HepG2 (cell line): ENCODE data around the gene CEACAM3. TPM values are rescaled to one million over a fixed set of nuclear protein-coding genes. Genes with fewer than 3 reads are reported as not detected.
A peak's percentile ranks its signal among the peaks of the same experiment; 100 is the strongest.

Experiments
- ATAC-seq: fragments of 200-7000 bp; cut with Tn5 transposase; 3 replicates; pipeline ENCODE4 v1.9.1; 2020; ENCODE audit warnings: mild to moderate bottlenecking, moderate library complexity
- BruUV-seq: library from RNA; stranded (reverse); fragments of 400-500 nt; replicated peaks from 2 replicates; lab custom pipeline; 2021; lab: Mats Ljungman, UMichigan
- CTCF ChIA-PET: fragments of 300-600 bp; formaldehyde crosslinking; extraction: SDS; loops from one replicate; lab custom pipeline; 2021; ENCODE audit warnings: low total read pairs, inconsistent platforms, low intra/inter-chr PET ratio; lab: Yijun Ruan, JAX
- POLR2A ChIA-PET: fragments of 350-600 bp; sonication (Branson Sonifier 250); formaldehyde crosslinking; loops from one replicate; lab custom pipeline; 2020; ENCODE audit warnings: antibody characterized with exemption, inconsistent platforms; lab: Yijun Ruan, JAX
- DNase-seq: peaks from one replicate; pipeline ENCODE4 v3.0.0-alpha.2; 2015; ENCODE audit warnings: low spot score
- FAIRE-seq: peaks from 3 replicates; lab custom pipeline; 2011; peaks lifted over from hg19 to GRCh38; lab: Jason Lieb, UNC
- H2AFZ ChIP-seq: one replicate; pipeline ENCODE4 v1.6.1; 2011; ENCODE audit warnings: low read length, inconsistent platforms
- H3K27ac ChIP-seq: fragments of 300-600 bp; 3 replicates; pipeline ENCODE4 v1.8.0; 2011; ENCODE audit warnings: mixed run types, mild to moderate bottlenecking, mixed read lengths, low read length, inconsistent platforms; ENCODE audit not compliant: insufficient read depth; ENCODE audit errors: extremely low read length
- H3K27me3 ChIP-seq, 2 experiments: fragments of 200-600 bp in 1 of 2; 2 replicates in 1 of 2; 3 replicates in 1 of 2; pipeline versions ENCODE4 v1.6.0 to v1.8.0; 2011; ENCODE audit warnings: low read length in 2 of 2, mild to moderate bottlenecking in 2 of 2, moderate library complexity in 2 of 2, inconsistent platforms in 1 of 2; ENCODE audit not compliant: insufficient read depth in 2 of 2, control insufficient read depth in 1 of 2
- H3K36me3 ChIP-seq, 2 experiments: fragments of 200-600 bp in 1 of 2; replicated peaks in 1 of 2; 2 replicates in 1 of 2; 3 replicates in 1 of 2; pipeline versions ENCODE4 v1.5.1 to v1.8.0; 2011; ENCODE audit warnings: low read length in 2 of 2, inconsistent platforms in 1 of 2; ENCODE audit not compliant: insufficient read depth in 2 of 2, control insufficient read depth in 1 of 2
- H3K4me1 ChIP-seq: 2 replicates; pipeline ENCODE4 v1.5.1; 2012; ENCODE audit warnings: low read length, inconsistent platforms; ENCODE audit not compliant: insufficient read depth
- H3K4me2 ChIP-seq: 2 replicates; pipeline ENCODE4 v1.6.0; 2011; ENCODE audit warnings: low read depth, low read length, inconsistent platforms
- H3K4me3 ChIP-seq, 3 experiments: fragments of 200-600 bp in 1 of 3; sonication (generic), shearing (Covaris generic) in 1 of 3; replicated peaks in 1 of 3; 2 replicates each; pipeline ENCODE4 v1.5.1; 2011 to 2016; ENCODE audit warnings: low read length in 3 of 3, inconsistent platforms in 2 of 3, low read depth in 2 of 3, mild to moderate bottlenecking in 2 of 3, control low read depth in 1 of 3, mixed read lengths in 1 of 3; ENCODE audit not compliant: insufficient read depth in 1 of 3
- H3K79me2 ChIP-seq: one replicate; pipeline ENCODE4 v1.6.1; 2011; ENCODE audit warnings: low read length, inconsistent platforms; ENCODE audit not compliant: insufficient read depth
- H3K9ac ChIP-seq: 2 replicates; pipeline ENCODE4 v1.6.0; 2011; ENCODE audit warnings: mild to moderate bottlenecking, low read depth, low read length, inconsistent platforms; ENCODE audit not compliant: insufficient read depth
- H3K9me3 ChIP-seq: 2 replicates; pipeline ENCODE4 v1.5.1; 2012; ENCODE audit warnings: mild to moderate bottlenecking, low read length
- H4K20me1 ChIP-seq: 2 replicates; pipeline ENCODE4 v1.6.0; 2011; ENCODE audit warnings: inconsistent platforms, mild to moderate bottlenecking, low read length, moderate library complexity; ENCODE audit not compliant: insufficient read depth
- DPF2 ChIP-seq: sonication (generic); formaldehyde crosslinking; IDR thresholded peaks from 2 replicates; pipeline ENCODE4 v1.4.0; 2020; ENCODE audit warnings: mild to moderate bottlenecking, low read depth, missing genetic modification reagents, borderline replicate concordance
- FOXO1 ChIP-seq: sonication (generic); formaldehyde crosslinking; IDR thresholded peaks from 2 replicates; pipeline ENCODE4 v1.4.0; 2020; ENCODE audit warnings: missing genetic modification reagents
- KAT8 ChIP-seq: IDR thresholded peaks from 2 replicates; pipeline ENCODE4 v1.6.1; 2016; ENCODE audit warnings: missing genetic modification reagents, missing compliant biosample characterization
- PHF20 ChIP-seq: sonication (generic); formaldehyde crosslinking; IDR thresholded peaks from 2 replicates; pipeline ENCODE4 v1.5.0; 2020; ENCODE audit warnings: mild to moderate bottlenecking, missing genetic modification reagents
- RXRA ChIP-seq: sonication (generic); formaldehyde crosslinking; IDR thresholded peaks from 2 replicates; pipeline ENCODE4 v1.5.1; 2020; ENCODE audit warnings: missing genetic modification reagents
- ZFP37 ChIP-seq: sonication (generic); formaldehyde crosslinking; IDR thresholded peaks from 2 replicates; pipeline ENCODE4 v1.4.0; 2020; ENCODE audit warnings: missing genetic modification reagents, borderline replicate concordance
- ZNF33B ChIP-seq: sonication (generic); formaldehyde crosslinking; IDR thresholded peaks from 2 replicates; pipeline ENCODE4 v1.5.1; 2020; ENCODE audit warnings: mild to moderate bottlenecking, missing genetic modification reagents
- ZNF556 ChIP-seq: sonication (generic); formaldehyde crosslinking; IDR thresholded peaks from 2 replicates; pipeline ENCODE4 v1.4.0; 2020; ENCODE audit warnings: mild to moderate bottlenecking, missing genetic modification reagents, borderline replicate concordance
- ZNF577 ChIP-seq: sonication (generic); formaldehyde crosslinking; IDR thresholded peaks from 2 replicates; pipeline ENCODE4 v1.4.0; 2020; ENCODE audit warnings: mild to moderate bottlenecking, low read depth, missing genetic modification reagents, borderline replicate concordance
- ZNF709 ChIP-seq: sonication (generic); formaldehyde crosslinking; IDR thresholded peaks from 2 replicates; pipeline ENCODE4 v1.5.0; 2020; ENCODE audit warnings: mild to moderate bottlenecking, missing genetic modification reagents
- ZNF772 ChIP-seq: sonication (generic); formaldehyde crosslinking; IDR thresholded peaks from 2 replicates; pipeline ENCODE4 v1.5.0; 2020; ENCODE audit warnings: mild to moderate bottlenecking, missing genetic modification reagents
- WGBS: methylation state at CpG from one replicate; pipeline ENCODE4 v1.1.6; 2017; ENCODE audit warnings: low lambda C conversion rate; 5-methylcytosine and 5-hydroxymethylcytosine counted together
- in situ Hi-C: cut with HindIII; loops from 2 replicates; pipeline ENCODE4 v1.10.0; 2017; ENCODE audit warnings: low pct_unique_long_range_greater_than_20kb; ENCODE audit not compliant: extremely low pct_ligation_motif_present
- intact Hi-C: fragments of 100-400 bp; cut with micrococcal nuclease; formaldehyde crosslinking; loops from one replicate; pipeline ENCODE4 v1.10.0; 2022; ENCODE audit not compliant: unreplicated experiment
- polyA plus RNA-seq, 8 experiments: library from polyadenylated mRNA; depleted of rRNA in 3 of 8; stranded (reverse) in 7 of 8; unstranded in 1 of 8; fragments of >200 nt; fragmentation: Illumina TruSeq in 4 of 8; extraction: Trizol in 4 of 8; gene quantifications; 2 replicates each; pipeline versions ENCODE4 v1.2.1 to v1.2.3, GENCODE V29; 2011 to 2016; ENCODE audit warnings: low read depth in 4 of 8, missing spikeins in 1 of 8, mixed read lengths in 1 of 8; ENCODE audit not compliant: insufficient read depth in 1 of 8
- total RNA-seq, 5 experiments: library from RNA; depleted of rRNA; stranded (reverse); fragments of >200 nt; fragmentation: Illumina TruSeq; extraction: Trizol; gene quantifications; 2 replicates each; pipeline ENCODE4 v1.2.3, GENCODE V29; 2016; ENCODE audit warnings: low read depth in 1 of 5
- TF ChIP-seq, protein P1 (sequence below): sonication (generic); formaldehyde crosslinking; IDR thresholded peaks from 2 replicates; pipeline ENCODE4 v1.4.0; 2020; ENCODE audit warnings: mild to moderate bottlenecking, missing genetic modification reagents
- TF ChIP-seq, protein P2 (sequence below): sonication (generic); formaldehyde crosslinking; IDR thresholded peaks from 2 replicates; pipeline ENCODE4 v1.4.0; 2020; ENCODE audit warnings: missing genetic modification reagents
- TF ChIP-seq, protein P3 (sequence below): sonication (generic); formaldehyde crosslinking; IDR thresholded peaks from 2 replicates; pipeline ENCODE4 v1.5.1; 2020; ENCODE audit warnings: mild to moderate bottlenecking, moderate library complexity, missing genetic modification reagents
- TF ChIP-seq, protein P4 (sequence below): sonication (generic); formaldehyde crosslinking; IDR thresholded peaks from 2 replicates; pipeline ENCODE4 v1.5.0; 2020; ENCODE audit warnings: mild to moderate bottlenecking, low read depth, missing genetic modification reagents, borderline replicate concordance

Gene CEACAM3
- total and polyA plus RNA-seq, 2 of the 13 experiments (the other 11 are each of a cell fraction or from before 2014, with no cell fraction given), result not detected

DNA sequence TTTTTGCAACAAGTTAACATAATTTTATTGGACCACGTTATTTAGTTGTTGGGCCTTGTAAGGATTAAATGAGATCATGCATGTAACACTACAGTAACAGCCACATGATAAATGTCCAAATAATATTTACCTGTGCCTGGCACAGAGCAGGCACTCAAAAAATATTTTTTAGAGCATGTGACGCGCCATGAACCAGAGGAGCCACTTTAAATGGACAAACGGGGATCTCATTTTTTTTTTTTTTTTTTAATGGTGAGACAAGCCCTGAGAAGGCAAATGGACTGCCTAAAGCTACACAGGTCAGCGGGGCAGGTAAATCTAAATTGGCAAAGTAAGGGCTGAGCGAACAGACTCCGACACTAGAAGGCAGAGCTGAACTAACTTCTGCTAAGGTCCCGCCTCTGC is 62.8 kb downstream of the CEACAM3 start (continued):
- no peak for TF ChIP-seq ZNF709 (CRISPR knock-in tag)
- no peak for TF ChIP-seq FOXO1 (CRISPR knock-in tag)
- TF ChIP-seq ZNF577 (CRISPR knock-in tag), result no peak
- no peak for TF ChIP-seq ZNF556 (CRISPR knock-in tag)

DNA sequence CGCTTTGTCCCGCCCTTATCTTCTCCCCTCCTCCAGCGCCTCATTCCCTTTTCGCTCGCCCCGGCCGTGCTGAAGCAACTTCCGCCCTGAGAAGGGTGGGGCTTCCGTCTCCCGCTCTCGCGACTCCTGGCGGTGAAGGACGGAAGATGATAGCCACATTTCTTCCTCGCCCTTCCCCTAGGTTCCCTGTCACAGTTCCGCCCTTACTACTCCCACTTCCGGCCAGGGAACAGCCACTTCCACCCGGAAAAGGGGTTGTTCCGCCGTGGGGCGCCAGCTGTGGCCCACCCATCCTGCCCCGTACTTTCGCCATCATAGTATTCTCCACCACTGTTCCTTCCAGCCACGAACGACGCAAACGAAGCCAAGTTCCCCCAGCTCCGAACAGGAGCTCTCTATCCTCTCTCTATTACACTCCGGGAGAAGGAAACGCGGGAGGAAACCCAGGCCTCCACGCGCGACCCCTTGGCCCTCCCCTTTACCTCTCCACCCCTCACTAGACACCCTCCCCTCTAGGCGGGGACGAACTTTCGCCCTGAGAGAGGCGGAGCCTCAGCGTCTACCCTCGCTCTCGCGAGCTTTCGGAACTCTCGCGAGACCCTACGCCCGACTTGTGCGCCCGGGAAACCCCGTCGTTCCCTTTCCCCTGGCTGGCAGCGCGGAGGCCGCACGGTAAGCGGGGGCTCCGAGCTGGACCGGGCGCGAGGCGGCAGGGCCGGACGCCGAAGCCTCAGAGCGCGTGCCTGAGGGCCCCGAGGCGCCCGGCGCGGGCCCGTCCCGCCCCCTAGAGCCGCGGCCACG is 63.4 kb downstream of the CEACAM3 start, which contains the start of gene RPS19:
Gene RPS19, plus strand, starts transcription at position 638 of the 801 bp plus-strand sequence. CDS start 520 bp downstream, outside the sequence.
- intact Hi-C loops, result no loop called here
- 0 out of 2 replicates have a peak, but pooled peaks have one; percentile 66 for TF ChIP-seq ZNF772
- peak; percentile 96 for TF ChIP-seq KAT8 (CRISPR knock-in tag)
- TF ChIP-seq, protein P1, sequence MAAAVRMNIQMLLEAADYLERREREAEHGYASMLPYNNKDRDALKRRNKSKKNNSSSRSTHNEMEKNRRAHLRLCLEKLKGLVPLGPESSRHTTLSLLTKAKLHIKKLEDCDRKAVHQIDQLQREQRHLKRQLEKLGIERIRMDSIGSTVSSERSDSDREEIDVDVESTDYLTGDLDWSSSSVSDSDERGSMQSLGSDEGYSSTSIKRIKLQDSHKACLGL (CRISPR knock-in tag), result peak; percentile 79; the same call in 1 of the 2 replicates
- no peak for TF ChIP-seq ZNF33B (CRISPR knock-in tag)
- TF ChIP-seq RXRA (CRISPR knock-in tag), result peak; percentile 80
- TF ChIP-seq, protein P2, sequence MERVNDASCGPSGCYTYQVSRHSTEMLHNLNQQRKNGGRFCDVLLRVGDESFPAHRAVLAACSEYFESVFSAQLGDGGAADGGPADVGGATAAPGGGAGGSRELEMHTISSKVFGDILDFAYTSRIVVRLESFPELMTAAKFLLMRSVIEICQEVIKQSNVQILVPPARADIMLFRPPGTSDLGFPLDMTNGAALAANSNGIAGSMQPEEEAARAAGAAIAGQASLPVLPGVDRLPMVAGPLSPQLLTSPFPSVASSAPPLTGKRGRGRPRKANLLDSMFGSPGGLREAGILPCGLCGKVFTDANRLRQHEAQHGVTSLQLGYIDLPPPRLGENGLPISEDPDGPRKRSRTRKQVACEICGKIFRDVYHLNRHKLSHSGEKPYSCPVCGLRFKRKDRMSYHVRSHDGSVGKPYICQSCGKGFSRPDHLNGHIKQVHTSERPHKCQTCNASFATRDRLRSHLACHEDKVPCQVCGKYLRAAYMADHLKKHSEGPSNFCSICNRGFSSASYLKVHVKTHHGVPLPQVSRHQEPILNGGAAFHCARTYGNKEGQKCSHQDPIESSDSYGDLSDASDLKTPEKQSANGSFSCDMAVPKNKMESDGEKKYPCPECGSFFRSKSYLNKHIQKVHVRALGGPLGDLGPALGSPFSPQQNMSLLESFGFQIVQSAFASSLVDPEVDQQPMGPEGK (CRISPR knock-in tag), result peak; percentile 78
- TF ChIP-seq, protein P3, sequence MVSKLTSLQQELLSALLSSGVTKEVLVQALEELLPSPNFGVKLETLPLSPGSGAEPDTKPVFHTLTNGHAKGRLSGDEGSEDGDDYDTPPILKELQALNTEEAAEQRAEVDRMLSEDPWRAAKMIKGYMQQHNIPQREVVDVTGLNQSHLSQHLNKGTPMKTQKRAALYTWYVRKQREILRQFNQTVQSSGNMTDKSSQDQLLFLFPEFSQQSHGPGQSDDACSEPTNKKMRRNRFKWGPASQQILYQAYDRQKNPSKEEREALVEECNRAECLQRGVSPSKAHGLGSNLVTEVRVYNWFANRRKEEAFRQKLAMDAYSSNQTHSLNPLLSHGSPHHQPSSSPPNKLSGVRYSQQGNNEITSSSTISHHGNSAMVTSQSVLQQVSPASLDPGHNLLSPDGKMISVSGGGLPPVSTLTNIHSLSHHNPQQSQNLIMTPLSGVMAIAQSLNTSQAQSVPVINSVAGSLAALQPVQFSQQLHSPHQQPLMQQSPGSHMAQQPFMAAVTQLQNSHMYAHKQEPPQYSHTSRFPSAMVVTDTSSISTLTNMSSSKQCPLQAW (CRISPR knock-in tag), result peak; percentile 67; the same call in 1 of the 2 replicates
- no peak for TF ChIP-seq DPF2 (CRISPR knock-in tag)
- peak; percentile 62; the same call in 1 of the 2 replicates for TF ChIP-seq ZFP37
- TF ChIP-seq, protein P4, sequence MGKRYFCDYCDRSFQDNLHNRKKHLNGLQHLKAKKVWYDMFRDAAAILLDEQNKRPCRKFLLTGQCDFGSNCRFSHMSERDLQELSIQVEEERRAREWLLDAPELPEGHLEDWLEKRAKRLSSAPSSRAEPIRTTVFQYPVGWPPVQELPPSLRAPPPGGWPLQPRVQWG, result no peak
- peak; percentile 92 for TF ChIP-seq PHF20 (CRISPR knock-in tag)

More for the DNA sequence above, 63.4 kb downstream of the CEACAM3 start, which contains the start of gene RPS19:
- Histone ChIP-seq H2AFZ (no peak within 1 kb of the TSS), H3K27ac (peak within 1 kb of the TSS; percentile 84), H3K27me3 (peaks cover 0 to 6% of the 10 kb centered on the region in 2 experiments; a peak in 2 of 5 replicates), H3K9ac (peak within 1 kb of the TSS; percentile 99), H3K4me2 (peak within 1 kb of the TSS; percentile 87), H3K4me1 (peaks cover 44% of the 10 kb centered on the region), H3K9me3 (no peaks in the 10 kb centered on the region), H3K36me3 (peaks cover 20 to 41% of the 10 kb centered on the region in 2 experiments), H3K79me2 (peaks cover 47% of the 10 kb centered on the region), H4K20me1 (peaks cover 40% of the 10 kb centered on the region), H3K4me3 (peak within 1 kb of the TSS; percentile 85 to 99 (median 95))
- in situ Hi-C loops, result no loop called here
- ATAC-seq, result peak; percentile 90
- ChIA-PET CTCF (no interaction called here), POLR2A (interaction anchor here (0.6 to 3.6 kb wide), 19 partner anchors 9 to 1511 kb away, joined by 3 to 72 read pairs (median 4); partner anchors contain the start of genes C19orf47, CEACAM1, DMAC2 and HNRNPUL1)
- under 1% methylated on average over 42 of the region's 76 CpGs for WGBS
- peak; percentile 99 for FAIRE-seq
- DNase-seq, result peak; percentile 97
- BruUV-seq, result TSS peak; percentile 97
